OCI-M1 (cell line): Measurements from ENCODE around the gene ADAM12.
A peak's percentile ranks its signal among the peaks of the same experiment; 100 is the strongest.

Source experiments
- DNase-seq: peaks from one replicate; lab custom pipeline; 2025; lab: John Stamatoyannopoulos, UW

Gene ADAM12

DNA sequence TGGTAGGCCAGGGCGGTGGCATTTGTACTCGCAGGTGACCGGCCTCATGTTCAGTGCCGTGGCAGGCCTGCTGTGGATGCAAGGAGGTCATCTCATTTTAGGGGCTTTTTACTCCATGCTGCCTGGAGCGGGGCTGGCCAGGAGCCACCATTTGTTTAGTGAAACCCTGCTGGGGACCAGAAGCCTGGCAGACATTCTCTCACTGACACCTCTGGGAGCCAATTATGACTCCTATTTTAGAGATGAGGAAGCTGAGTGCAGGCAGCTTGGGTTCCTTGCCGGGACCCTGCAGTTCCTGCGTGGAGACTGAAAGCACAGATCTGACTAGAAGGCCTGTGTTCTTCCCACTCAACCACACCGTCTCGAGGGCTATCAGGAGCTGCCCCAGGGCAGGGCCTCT is 305.3 kb downstream of the ADAM12 start:
- no peak for DNase-seq

DNA sequence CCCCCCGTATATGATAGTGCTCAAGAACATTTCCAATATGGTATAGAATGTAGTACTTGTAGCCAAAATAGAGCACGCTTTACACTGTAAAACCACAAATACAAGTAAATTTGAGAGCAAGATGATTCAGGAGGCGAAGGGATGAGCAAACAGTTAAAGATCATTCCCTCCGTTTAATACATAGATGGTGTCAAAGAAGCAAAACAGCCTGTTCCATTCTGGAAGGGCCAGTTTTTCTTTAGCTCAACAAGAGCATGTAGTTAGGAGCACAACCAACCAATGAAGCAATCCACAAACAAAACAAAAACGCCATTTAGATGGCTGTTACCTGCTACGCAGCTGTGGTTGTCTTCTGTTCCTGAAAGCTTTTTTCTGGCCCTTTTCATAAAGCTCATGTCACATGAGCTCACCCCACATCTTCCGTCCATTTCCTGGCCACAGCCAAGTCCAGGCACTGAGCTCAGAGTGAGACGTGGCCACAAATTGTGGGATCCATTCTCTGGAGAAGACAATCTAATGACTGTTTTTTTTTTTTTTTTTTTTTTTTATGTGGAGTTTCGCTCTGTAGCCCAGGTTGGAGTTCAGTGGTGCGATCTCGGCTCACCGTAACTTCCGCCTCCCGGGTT is 306.3 kb downstream of the ADAM12 start:
- DNase-seq = no peak

DNA sequence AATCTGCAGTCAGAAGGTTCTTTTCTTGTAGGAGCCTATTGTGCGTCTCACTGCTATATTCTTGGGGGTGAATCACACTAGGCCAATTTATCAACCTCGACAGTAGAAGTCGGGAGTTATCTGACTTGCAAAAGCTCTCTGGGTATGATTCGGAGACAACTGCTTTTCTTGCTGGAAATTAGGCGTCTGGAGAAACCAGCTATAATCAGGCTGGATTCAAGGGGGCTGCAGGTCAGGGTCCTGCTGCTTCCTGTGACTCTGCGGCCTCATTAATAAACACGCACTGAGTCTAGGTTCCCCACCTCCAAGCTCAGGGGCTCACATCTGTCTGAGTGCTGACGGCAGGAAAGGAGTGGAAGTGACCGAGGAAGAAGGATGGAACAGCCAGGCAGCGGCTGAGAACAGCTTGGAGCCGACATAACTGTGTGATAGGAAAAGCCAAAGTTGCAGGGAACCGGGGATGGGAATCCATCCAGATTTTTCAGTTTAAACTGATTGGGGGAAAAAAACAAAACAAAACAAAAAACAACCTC is 307.3 kb downstream of the ADAM12 start:
- DNase-seq = no peak

DNA sequence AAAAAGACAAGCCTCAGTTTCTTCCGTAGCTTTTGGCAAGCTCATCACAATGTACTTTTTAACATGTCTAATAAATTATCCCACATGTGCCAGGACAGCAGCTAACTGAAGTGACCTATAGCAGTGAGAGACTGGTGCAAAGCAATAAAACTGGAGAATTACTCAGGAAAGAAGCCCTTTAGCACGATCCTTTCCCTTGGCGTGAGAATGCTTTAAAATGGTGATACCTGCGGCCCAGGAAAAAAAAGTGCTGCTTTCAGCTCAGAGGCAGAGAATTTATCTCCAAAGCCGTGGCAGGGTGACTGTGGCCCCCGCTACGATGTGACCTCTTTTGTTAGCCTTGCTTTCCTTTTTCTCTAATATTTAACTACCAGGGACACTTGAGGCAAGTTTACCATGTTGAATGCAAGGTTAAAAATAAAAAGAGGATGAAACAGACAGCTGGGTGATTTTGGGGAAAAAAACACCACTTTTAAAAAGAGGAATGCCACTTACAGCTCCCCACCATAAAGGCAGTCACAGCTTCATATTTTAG is 307.9 kb downstream of the ADAM12 start:
- DNase-seq = no peak

GRCh38 chr10:126075009-126075408 is 313.3 kb downstream of the ADAM12 start:
- DNase-seq = no peak

DNA sequence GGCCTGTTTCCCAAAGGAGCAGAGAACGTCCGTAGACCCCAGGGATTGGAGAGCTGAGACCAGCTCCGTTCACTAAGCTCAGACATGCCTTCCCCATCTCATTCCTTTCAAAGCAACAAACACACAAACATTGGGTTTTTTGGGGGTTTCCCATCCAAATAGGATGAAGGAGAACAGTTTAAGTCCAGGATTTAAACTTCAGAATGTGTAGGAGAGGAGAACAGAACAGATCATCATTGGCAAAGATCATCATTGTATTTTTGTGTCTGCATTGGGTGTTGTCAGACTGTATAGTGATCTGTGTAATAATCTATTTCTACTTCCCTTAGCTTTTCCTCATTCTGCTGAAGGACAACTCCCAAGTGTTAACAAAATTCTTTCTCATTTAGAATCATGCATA is 314.0 kb downstream of the ADAM12 start:
- no peak for DNase-seq

- no peak for DNase-seq
These were observed 314.7 kb downstream of the ADAM12 start for GRCh38 chr10:126073606-126074005.

GRCh38 chr10:126072622-126073021 is 315.7 kb downstream of the ADAM12 start:
- DNase-seq = no peak

DNA sequence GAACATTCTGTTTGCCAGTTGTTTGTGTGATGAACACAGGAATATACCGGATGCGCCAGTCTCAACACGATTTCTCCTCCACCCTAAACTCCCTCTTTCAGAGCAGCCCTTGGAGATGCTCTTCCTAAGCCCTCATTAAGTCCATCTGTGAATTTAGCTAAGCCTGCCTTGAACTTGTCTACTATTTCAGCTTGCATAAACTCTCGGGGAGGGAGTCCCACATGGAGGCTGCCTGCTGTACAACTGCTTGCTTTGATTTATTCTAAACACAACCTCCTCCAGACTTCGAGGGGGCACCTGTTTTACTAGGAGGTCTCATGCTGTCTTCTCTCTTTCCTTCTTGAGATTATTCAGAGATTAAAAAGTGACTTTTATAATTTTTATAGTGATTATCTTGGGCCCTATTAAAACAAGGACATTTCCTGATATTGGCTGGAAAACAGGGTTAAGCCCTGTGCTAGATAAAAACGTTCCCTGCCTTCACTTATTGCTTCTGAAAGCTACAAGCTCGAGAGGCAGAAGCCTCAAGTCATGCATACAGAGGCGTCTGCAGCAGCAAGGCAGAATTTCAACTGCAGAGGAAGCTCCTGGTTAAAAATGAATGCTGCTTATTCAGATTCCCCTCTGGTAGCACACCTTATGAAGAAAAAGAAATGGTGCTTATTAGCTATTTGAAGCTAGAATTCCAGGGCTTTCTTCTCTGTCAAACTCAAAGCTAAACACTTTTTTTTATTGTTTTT is 317.6 kb downstream of the ADAM12 start:
- no peak for DNase-seq

- DNase-seq = no peak
These were observed 320.0 kb downstream of the ADAM12 start for GRCh38 chr10:126068322-126068721.

DNA sequence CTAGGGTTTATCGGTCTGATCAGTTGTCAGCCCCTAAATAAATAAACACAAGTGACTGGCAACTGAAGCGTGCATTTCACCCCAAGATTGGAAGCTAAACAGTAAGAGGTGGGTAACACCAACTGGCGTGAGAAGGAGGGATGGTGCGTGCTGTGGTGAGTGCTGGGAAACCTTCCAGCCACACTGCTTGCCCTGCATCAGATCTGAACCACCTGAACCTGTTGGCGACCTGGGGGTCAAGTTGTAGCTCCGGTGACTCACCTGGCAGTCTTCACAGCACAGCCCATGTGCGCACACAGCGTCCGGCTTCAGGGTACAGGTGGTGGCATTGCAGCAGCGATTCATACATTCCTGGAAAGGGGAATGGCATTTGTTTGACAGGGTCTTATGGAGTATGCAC is 321.8 kb downstream of the ADAM12 start:
- no peak for DNase-seq

DNA sequence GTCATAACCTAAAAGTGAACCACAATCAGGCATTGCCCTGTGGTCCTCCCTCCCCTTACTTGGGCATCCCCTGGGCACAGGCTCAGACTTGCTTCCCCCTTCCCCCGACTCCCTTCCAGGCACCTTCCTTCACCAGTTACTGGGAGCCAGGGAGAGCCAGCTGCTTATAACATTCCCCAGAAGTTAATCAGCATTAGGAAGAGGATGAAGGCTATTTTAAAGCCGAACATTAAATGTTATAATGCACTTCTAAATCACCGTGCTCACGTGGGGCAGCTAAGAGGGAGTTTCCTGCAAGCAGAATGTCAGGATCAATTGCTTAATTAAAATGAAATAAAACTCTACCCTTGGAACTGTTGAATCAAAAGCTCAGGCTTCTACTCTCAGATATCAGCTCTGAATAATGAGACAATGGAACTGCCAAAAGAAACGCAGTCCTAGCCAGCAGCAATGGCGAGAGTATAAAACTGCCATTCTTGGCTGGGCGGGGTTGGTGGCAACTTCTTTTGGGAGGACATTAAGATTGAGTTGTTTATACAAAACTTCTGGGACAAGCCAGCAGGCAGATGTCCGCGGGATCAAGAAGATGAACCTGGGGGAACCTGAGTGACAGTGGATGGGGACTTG is 322.4 kb downstream of the ADAM12 start:
- DNase-seq = no peak

DNA sequence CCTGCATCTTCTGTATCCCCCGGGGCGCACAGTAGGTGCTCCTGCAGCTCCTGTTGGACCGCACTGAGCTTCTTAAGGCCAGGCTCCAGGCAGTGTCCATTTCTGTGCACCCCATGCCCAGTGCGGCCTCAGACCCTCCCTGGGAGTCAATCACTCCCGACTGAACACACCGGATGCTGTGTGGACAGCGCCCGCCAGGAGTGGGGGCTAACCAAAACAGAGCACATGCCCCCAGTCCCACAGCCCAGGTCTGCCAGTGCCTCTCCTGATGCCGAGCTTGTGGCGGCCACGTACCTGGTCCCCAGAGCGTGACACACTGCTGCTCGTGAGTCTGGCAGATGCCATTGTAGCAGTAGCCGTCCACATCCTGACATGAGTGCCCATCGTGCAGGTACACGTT is 323.8 kb downstream of the ADAM12 start:
- DNase-seq = no peak

GRCh38 chr10:126063353-126063791 is 324.9 kb downstream of the ADAM12 start:
- peak; percentile 59 for DNase-seq

- DNase-seq = peak; percentile 84
These were observed 325.9 kb downstream of the ADAM12 start for GRCh38 chr10:126062131-126063032.

- DNase-seq = no peak
These were observed 326.8 kb downstream of the ADAM12 start for GRCh38 chr10:126061526-126061925.

GRCh38 chr10:126060261-126060931 is 327.9 kb downstream of the ADAM12 start:
- DNase-seq = no peak

GRCh38 chr10:126059076-126059826 is 329.0 kb downstream of the ADAM12 start:
- DNase-seq = no peak

DNA sequence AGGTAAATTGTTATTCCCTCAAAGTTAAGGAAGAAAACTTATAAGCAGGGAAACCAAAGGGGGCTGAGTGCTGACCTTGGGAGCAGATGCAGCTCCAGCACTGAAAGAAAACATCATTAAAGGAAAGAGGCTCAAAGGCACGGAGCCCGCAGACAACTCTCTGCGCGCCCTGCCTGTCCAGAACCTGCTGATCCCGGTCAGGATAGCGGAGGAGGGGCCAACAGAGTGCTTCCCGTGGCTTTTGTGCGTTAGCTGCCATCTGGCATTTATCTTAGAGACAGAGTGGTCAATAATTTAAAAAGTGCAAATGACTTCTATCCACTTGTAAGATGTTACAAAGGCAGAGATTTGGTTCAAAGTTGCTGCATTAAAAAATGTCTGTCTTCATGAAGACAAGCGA is 329.8 kb downstream of the ADAM12 start:
- no peak for DNase-seq

GRCh38 chr10:126058104-126058503 is 330.2 kb downstream of the ADAM12 start:
- DNase-seq = no peak
